NCI-H146 treated with DMSO at 0.1 percent for 48 hours (cell line): ENCODE data around the gene EID2B.
A peak's percentile ranks its signal among the peaks of the same experiment; 100 is the strongest.

Experiments used
- DNase-seq: peaks from one replicate; lab custom pipeline; 2025; ENCODE audit not compliant: unreplicated experiment; lab: John Stamatoyannopoulos, UW

EID2B gene

GRCh38 chr19:39500543-39500942 lies 32.1 kb downstream of the EID2B start:
- no peak for DNase-seq

DNA sequence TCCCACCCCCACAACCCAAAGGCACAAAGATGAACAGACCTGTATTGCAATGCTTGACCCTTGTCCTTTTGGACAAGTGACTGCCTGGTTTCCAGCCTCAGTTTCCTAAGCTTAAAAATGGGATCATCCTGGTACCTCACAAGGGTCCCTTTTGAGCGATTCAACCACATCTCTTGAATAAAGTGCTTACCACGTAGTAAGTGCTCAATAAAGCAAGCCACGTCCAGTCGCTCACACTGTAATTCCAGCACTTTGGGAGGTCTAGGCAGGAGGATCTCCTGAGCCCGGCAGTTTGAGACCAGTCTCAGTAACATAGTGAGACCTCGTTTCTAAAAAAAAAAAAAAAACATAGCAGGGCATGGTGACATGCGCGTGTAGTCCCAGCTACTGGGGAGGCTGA lies 32.7 kb downstream of the EID2B start:
- DNase-seq: no peak

- DNase-seq: peak; percentile 67
Observed at GRCh38 chr19:39498798-39499642, 33.6 kb downstream of the EID2B start, which contains the start of gene DLL3. TSS of gene DLL3 (plus strand) at chr19:39498947. CDS start at chr19:39498975, 28 bp downstream.

DNA sequence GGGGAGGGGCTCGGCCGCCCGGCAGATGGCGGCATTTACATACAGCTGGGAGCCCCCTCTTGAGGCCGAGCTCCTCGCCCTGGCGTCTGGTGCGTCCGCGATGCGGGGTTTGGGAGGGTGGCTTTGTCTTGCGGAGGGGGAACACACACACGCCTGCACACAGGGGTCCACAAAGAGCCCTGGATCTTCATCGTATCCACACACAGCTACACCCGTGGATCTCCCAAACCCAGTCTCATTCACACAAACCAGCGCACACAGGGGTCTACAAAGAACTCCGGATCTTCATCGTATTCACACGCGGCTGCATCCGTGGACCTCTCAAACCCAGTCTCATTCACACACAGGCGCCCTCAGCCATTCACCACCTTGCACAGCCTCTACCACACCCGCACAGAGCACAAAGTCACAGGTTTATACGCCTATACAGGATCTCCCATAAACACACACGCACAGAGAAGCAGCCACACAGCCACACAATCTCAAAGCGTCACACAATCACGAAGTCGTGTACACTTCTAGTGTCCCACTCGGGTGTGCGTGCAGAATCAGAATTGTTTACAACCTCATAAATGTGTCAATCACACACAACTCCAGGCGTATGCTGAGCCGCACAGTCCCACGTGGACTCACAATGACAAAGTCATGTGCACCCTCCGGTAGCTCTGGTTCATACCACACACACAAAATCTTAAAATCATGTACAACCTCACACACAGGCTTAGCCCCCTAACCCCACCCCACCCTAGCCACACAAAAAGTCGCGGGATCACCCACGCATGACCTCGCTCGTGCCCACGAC lies 34.5 kb downstream of the EID2B start:
- peak; percentile 89 for DNase-seq

DNA sequence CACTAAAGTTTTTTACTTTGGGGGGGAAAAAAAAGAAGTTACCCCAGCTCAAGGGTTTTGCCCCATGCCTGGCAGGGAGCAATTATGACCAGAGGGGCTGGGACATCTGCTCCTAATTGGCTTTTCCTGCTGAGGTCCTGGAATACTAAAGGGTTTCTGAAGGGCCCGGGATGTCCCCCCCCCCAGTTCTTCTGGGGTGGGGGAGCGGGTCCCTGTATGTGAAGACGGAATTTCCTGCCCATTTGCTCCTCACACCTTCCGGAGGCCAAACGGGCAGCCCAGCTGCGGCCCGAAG lies 35.0 kb downstream of the EID2B start:
- DNase-seq: no peak

DNA sequence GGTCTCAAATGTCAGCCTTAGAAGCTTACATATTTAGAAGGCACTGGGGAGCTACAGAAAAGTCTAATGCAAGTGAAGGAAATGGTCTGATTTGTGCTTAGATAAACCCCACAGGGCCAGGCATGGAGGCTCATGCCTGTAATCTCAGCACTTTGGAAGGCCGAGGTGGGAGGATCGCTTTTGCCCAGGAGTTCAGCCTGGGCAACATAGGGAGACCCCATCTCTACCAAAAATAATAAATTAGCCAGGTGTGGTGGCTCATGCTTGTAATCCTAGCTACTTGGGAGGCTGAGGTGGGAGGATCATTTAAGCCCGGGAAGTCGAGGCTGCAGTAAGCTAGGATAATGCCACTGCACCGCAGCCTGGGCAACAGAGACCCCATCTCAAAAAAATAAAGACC lies 36.6 kb downstream of the EID2B start:
- no peak for DNase-seq

DNA sequence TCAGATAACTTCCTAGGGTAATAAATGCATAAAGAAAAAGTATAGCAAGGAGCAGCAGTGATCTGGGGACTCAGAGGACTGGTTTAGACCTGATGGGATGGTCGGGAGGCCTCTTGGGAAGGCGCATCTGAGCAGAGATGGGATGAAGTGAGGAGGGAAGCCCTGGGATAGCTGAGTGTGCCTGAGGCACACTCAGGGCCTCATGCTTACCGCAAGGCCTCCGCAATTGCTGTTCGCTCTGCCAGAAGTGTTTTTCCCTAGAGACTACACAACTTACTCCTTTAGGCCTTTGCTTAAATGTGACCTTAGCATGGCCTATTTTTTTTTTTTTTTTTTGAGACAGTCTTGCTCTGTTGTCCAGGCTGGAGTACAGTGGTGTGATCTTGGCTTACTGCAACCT lies 38.0 kb downstream of the EID2B start:
- no peak for DNase-seq

GRCh38 chr19:39492788-39493187 lies 39.9 kb downstream of the EID2B start:
- DNase-seq: no peak

DNA sequence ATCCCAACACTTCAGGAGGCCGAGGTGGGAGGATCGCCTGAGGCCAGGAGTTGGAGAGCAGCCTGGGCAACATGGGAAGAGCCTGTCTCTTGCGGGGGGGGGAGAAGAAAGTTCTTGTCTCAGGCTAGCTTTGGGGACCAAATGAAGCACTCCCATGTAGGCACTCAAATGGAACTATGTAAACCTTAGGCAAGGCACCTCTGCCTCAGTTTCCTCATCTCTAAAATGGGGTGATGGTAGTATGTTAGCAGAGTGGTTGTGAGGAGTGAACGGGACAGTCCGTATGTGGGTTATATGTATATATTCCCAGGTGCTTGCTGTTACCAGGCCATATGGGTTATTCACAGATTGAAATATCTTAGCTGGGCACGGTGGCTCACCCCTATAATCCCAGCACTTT lies 40.4 kb downstream of the EID2B start:
- DNase-seq: no peak

GRCh38 chr19:39489756-39490155 lies 42.9 kb downstream of the EID2B start:
- no peak for DNase-seq

- DNase-seq: no peak
Observed at GRCh38 chr19:39483141-39483540, 49.5 kb downstream of the EID2B start.

- no peak for DNase-seq
Observed at GRCh38 chr19:39481676-39482075, 51.0 kb downstream of the EID2B start.

DNA sequence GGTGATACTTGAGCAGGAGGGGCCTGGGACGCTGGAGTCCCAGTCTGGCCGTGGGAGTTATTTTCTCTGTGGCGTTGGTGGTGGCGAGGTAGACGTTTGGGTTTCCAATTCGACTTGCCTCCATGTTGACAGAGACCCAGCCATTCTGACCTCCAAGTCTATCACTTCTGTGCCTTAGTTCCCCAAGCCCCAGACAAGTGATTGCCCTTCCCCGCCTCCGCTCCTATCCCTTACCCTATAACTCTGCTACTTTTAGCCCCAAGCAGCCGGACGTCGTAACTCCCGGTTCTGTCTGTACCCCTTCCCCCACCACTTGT lies 51.5 kb downstream of the EID2B start:
- DNase-seq: no peak
